Measurements from ENCODE around the gene SH3GL1.

Gene SH3GL1

DNA sequence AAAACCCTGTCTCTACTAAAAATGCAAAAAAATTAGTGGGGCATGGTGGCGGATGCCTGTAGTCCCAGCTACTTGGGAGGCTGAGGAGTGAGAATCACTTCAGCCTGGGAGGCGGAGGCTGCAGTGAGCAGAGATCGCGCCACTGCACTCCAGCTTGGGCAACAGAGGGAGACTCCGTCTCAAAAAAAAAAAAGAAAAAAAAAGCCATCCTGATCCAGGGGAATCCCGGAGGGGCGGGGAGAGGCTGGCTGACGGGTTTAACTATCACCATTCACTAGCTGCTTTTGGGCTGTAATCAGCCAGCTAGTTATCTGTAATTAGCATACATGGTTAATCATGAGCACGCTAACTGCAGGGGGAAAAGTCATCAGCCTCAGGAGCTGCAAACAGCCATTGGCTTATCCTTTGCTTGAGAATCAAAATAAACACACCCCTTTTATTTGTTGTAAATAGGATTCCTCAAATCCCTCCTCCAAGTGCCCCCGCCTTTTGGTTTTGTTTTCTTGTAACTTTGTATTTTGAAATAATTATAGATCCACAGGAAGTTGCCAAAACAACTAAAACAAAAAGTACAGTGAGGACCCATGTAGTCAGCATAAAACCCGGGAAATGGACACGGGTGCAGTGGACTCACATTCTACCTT lies 86.4 kb downstream of the SH3GL1 start:
- DNase-seq, result no peak

Data from GF-D8 (cell line).